HG03095 (cell line): Measurements from ENCODE around the gene PRKAG2.

Experiments used
- ATAC-seq: cut with Tn5 transposase; IDR thresholded peaks from one replicate; pipeline ENCODE4 v1.9.1; 2021; ENCODE audit warnings: moderate library complexity; ENCODE audit not compliant: unreplicated experiment

Gene PRKAG2

DNA sequence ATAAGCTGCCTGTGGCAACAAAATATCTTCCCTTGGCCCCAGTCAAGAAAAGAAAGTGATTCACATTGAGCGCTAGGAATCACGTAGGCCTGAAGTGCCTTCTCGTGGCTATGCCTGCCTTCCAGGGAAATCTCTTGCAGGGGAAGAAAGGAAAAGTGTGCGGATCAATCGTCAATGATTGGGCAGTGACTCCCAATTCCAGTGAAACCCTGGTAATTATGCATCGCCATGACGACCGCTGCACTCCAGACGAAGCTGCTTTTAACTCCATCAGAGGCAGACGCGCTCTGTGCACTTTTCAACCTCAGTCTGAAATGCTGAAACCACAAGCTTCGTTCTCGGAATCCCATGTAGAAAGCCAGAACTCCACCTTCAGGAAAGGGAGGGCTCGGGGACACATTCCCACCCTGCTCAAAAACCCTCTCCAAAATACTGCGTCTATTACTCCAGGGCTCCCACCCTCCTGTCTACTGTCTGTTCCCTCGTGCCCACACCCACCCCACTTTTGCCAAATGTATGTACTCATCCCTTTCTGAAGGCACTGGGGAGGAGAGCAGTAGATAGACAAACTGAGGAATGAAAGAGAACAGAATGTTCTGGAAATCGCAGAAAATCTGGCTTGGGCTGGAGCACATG is 24.2 kb upstream of the PRKAG2 start:
- no peak for ATAC-seq

DNA sequence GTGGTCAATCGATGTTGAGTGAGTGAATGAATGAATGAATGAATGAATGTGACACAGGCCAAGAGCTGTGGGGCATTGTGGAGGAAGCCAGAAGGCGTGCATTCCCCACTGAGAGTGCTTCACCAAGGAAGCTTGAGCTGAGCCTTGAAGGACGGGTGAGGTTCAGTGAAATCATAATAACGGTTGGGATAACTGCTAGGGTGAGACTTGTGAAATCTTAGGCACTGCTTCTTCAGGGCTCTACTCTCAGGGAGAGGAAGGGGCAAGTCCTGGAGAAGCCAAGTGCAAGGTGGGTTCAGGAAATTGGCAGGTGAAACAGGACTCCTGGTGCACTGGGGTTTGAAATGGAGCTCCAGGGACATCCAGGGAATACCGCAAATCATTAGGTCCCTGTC is 23.7 kb upstream of the PRKAG2 start:
- no peak for ATAC-seq

DNA sequence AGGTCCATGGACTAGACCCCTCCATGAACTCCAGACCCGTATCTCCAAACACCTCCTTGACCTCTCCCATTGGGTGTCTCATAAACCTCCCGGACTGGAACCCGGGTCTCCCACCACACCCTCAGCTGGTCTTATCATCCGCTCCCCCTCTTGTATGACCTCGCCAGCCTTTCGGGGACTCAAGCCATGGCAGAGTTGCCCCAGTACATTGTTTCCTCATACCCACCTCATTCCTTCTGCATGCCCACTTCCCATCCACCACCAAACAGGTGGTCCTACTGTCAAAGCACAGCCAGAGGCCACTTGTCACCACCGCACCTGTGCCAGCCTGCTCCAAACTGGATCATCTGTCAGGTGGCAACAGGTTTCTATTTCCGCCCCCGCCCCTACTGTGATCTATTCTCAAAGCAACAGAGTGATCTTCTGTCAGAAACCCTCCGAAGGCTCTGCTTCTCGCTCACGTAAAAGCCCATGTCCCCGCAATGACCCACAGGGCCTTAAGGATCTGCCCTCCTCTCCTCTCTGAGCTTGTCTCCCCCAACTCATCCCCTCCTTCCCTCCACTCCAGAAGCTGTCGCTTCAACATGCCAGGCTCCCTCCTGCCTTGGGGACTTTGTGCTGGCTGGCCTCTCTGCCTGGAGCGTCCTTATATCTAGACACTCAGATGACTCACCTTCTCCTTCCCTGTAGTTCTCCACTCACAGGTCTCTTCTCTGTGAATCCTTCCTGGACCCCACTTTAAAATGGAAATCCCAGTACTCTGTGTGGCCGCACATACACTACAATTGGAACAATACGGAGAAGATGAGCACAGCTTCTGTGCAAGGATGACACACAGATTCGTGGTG is 22.8 kb upstream of the PRKAG2 start:
- no peak for ATAC-seq

DNA sequence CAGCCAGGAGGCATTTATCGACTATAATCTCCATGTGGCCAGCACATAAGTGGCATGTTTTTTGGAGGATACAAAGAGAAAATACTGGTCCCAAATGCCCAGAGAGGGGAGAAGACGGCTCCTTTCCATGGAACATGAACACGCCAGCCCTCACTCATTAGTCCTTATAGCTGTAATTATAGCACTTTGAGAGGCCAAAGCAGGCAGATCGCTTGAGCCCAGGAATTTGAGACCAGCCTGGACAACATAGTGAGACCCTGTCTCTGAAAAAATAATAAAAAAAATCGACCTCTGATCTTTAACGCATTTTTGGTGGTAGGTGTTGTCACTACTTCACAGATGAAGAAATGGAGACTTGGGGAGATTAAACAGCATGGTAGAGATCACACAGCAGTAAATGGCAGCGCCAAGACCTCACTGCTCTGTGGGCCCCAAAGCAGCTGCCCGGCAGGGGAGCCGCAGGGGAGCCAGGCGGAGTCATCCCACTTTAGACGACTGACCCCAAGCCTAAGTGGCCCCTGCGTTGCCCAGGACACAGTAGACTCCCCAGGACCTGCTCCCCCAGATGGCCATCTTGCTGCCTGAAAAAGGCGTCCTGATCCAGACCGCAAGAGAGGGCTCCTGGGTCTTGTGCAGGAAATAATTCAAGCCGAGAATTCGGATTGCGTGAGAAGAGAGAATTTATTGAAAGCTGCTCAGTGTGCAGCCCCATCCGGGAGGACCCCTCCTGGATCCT is 21.2 kb upstream of the PRKAG2 start:
- no peak for ATAC-seq

DNA sequence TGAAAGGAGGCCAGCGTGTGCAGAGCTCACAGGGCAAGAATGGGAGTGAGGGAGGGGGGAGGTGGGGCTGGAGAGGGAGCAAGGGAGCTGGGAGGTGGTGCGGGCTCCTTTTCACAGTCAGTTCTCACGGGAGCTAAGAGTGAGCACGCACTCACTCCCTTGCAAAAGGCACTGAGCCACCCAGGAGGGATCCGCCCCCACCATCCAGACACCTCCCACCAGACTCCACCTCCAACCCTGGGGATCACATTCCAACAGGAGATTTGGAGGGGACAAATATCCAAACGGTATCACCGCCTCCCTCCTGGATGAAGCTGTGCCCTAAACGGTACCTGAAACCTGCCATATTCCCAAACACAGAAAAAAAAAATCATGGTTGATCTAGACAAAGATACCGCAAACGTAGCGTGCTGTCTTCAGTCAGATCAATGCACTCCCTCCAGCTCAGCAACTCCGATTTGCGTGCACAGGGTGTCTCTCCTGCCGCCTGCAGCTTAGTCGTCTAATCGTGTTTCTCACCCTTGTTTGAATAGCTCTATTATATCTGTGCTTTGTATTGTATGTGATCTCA is 20.3 kb upstream of the PRKAG2 start:
- ATAC-seq: no peak

DNA sequence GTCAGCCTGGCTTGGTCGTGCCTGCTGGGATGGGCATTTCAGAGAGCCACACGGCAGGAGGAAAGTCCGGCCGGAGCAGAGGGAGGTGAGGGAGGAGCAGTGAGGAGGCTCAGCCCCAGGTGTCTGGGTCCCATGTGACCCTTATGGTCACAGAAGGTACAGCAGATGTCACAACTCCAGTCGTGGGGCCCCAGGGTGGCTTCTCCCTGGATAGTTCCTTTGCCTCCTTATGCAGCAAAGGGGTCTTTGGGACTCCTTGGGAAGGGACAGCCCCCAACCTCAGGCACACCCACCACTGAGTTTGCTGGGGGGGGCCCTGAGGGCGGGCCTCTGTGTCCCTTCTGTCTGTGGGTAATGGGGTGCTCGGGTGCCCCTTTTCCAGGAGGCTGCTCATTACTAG is 19.6 kb upstream of the PRKAG2 start:
- no peak for ATAC-seq

DNA sequence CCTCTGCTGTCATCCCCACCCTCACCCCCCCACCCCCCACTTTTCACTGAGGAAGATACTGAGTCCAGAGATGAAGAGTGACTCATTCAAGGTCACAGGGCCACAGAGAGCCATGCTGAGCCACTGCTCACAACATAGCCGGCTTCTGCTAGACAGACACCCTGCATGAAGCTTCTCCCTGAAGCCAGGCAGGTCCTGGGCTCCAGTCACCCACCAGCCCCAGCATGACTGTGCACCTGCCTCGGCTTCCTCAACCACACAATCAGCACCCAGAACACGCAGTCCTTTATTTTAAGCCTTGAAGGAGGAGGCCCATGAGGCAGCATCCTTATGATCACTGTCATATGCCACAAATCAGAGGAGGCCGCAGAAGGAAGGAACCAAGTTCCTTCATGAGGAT is 19.2 kb upstream of the PRKAG2 start:
- no peak for ATAC-seq

DNA sequence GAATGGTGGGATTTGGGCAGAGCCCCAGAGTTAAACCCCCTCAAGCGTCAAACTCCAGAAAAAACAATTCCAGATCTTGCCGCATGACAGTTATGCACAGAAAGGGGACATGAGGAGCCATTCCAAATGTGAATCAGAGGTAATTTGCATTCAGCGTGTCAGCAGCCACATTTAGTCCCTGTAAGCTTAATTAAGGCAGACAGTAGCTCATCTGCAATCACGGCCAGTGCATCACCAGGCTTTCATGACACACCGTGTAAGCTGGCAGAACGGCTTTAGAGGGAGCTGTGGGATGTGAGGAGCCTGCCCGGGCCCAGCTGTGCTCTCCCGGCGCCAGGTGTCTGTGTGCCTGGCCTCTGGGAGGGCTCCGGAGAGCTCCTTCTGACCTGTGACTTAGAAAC is 18.7 kb upstream of the PRKAG2 start:
- ATAC-seq: no peak

DNA sequence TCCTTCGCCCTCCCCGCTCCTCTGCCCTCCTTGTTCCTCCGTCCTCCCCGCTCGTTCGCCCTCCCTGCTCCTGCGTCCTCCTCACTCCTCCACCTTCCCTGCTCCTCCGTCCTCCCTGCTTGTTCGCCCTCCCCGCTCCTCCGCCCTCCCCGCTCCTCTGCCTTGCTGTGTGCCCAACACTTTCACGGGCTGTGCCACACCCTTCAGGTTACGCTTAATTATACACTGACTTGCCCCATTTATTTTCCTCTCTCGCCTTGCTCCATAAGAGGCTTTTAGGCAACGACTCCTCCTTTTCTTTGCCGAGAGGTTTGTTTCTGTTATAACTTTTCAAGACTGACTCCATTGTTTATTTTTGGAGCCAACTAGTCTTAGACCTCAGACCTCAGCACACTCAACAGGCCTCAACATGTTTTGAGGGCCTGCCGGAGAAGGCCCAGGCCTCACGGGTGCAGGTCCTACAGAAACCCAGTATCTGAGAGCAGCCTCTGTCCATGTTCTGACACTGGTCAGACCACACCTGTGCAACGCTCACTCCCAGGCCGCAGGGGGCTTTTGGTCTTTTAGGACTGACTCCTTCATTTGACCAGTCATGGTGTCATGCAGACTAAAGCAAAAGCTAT is 18.2 kb upstream of the PRKAG2 start:
- no peak for ATAC-seq

DNA sequence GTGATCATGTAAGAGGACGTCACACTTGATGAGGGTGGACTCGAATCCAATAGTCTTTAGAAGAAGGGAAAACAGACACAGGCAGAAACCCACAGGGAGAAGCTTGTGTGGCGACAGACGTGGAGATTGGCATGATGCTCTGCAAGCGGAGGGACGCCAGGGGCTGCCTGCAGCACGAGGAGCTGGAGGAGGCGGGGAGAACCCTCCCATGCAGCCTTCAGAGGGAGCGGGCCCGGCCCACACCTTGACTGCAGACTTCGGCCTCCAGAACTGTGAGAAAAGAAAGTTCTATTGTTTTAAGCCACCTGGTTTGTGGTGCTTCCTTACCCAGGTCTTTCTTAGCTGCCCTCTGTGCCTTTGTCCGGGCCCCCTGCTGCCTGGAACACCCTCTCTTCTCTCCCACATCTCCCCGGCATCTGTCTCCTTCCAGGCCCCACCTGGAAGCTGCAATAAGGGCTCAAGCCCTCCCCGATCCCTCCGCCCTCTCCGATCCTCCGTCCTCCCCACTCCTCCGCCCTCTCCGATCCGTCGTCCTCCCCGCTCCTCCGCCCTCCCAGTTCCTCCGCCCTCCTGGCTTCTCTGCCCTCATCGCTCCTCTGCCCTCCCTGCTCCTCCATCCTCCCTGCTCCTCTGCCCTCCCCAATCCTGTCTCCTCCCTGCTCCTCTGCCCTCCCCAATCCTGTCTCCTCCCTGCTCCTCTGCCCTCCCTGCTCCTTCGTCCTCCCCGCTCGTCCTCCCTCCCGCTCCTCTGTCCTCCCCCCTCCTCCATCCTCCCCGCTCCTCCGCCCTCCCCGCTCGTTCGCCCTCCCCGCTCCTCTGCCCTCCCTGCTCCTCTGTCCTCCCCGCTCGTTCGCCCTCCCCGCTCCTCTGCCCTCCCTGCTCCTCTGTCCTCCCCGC is 17.4 kb upstream of the PRKAG2 start:
- no peak for ATAC-seq

DNA sequence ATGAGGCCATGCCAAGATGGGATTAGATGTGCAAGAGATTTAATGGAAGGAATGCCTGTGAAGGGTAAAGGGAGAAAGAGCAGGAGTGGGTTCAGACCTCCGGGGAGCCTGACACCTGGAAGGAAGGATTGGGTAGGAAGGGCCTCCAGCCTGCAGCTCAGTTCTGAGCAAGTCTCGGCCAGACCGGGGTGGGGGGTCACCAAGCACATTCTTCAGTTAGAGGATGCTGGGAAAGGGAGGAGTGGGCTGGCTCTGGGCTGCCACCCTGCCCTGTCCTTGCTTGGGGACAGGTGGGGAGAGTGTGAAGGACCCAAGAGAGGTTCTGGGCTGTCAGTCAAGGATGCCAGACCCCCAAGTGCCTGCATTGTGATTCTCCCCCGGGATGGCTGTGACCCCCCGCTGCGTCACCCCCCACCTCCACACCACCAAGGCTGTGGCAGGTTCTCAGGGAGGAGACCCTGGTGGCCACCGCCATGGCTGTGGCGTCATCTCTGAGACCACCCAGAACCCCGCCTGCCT is 16.5 kb upstream of the PRKAG2 start:
- no peak for ATAC-seq

DNA sequence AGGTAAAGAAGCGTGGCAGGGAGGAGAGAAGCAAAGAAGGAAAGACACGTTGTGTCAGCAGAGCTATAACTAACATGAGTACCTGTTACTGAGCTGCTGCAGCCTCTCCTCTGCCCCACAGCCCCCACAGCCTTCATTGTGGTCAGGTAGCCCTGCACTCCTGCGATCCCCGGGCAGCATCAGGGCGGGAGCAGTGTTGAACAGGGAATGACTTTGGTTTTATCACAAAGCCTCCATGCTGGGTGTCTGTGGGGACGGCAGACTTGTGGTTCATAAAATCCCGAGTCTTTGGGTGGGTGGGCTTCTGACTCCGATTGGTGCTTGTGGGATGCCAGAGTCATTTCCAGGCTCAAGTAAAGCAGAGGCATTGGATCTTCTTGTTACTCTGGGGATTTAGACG is 14.8 kb upstream of the PRKAG2 start:
- no peak for ATAC-seq

DNA sequence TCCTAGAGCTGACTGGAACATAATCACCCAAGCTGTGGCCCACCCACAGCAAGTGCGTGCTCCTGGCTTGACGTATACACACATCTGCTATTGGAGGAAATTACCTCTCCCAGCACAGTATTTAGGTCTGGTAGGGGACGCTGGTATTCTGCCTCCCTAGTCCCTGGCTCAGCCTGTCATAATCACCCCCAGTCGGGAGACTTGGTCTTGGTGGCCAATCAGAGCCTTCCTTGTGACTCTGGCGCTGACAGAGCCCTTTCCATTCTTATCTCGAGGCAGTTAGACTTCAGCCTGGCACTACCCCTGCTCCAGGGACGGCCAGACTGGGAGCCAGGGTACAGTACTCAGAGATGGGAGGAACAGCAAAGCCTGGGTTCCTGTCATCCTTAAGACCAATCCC is 14.3 kb upstream of the PRKAG2 start:
- no peak for ATAC-seq

DNA sequence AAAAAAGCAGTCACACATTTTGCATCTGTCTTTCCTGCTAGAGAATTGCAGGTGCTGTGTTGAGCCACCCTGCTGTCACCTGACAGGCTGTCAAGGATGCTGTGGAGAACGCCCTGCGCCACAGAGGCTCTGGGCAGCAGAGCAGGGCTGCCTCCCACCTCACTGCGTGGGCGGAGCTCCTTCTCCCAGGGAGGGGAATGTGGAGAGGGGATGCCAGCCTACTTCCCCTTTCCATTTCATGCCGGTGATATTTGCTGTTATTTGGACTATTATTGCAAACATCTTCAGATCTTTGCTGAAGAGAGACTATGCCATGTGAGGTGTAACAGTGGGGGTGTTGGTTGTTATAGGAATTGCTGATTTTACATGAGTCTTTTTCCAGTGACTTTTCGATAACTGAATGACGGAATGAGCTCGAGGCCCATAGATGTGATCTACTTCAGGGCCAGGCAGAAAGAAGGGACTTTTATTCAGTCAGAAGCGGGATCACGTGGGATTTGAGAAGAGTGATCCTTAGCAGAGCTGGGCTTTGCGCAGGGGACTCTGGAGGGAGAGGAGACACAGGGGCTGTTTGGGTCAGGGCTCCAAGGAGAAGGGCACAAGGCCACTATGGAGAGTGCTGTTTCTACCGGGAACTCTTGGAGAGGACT is 13.6 kb upstream of the PRKAG2 start:
- no peak for ATAC-seq

DNA sequence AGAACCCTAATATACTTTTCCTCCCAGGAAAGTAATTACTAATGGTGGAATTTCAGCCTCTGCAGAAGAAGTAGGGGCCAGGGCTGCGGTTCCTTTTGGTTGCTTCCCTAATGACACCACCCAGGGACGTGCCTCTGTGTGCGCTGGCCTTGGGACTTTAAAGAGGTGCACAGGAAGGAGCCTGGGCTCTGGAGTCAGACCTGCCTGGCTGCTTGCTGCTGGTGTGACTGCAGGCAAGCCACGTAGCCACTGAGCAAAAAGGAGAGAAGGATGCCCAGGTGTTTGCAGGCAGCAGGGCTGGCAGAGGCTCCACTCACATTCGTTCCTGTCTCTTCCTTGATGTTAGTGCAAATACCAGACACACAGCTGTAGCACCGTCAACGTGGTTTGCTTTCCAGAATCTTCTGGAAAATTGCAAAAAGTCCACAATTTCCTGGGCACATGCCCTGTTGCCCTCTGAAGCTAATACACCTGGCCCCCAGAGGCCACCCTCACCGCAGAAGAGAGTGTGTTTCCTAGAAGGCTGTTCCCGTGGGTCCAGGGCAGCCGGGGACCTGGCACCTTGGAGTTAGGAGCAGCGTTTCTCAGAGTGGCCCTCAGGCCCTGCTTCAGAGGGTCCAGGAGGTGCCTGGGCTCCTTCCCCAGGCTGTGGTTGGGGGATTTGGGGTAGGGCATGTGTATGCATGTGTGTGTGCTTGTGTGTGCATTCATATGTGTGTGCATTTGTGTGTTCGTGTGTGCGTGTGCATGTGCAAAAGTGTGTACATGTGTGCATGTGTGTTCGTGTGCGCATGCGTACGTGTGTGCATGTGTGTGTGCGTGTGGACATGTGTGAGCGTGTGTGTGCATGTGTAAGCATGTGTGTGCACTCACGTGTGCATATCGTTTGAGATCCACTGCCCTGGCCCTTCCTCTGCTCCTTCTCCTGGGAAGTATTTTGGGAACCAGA is 12.8 kb upstream of the PRKAG2 start:
- ATAC-seq: no peak

DNA sequence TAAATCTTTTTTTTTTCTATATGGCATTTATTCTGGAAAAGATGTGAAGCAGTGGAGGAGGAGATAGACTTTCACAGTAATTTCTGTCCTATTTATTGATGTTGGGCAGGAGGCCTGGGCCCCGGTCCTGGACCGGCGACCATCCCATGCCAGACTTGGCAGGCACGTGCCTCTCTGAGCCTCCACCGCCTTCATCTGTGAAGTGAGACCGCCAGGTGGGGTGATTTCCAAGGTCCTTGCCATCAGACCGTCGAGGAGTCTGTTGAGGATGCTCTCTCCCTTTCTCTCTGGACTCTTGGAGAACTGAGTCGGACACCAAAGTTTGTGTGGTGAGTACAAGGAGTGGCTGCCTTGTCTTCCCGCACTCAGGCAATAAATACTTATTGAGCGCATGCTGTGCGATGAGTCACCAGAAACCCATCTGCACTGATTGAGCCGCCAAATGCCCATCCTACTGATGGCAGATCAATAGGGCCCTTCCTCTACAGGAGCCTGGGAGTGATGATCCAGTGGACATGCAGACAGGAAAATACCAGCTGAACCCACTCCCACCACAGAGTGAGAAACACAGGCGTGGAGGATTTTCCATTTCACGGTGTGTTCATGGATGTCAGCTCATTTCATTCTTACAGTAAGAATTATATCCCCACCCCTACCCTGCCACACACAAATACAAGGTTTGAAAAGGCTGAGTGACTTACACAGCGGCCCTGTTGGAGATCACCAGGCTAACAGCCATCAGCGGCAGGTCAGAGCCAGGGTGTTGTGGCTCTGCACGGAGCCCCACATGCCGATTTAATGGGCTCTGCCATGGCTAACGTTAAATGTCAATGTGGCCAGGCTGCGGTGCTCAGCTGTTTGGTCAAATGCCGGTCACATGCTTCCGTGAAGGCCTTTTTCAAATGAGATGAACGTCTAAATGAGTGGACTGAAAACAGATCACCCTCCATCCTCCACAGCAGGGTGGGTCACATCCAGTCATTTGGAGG is 11.5 kb upstream of the PRKAG2 start:
- ATAC-seq: no peak

DNA sequence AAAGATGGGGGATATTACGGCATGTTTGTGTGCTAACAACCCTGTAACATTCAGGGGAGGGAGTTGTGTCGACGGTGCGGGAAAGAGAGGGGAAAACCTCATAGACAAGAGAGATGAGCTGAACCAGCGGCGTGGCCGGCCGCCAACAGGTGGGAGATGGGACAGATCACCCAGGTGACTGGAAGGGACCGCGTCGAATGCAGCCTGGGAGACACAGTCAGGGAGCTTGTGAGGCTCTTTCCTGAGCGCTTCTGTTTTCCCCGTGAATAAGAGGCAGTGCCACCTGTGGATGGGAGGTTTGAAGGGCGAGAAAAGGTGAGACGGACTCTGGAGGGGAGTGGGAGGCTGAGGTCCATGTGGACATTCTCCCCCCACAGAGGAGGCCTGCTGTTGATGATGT is 9.9 kb upstream of the PRKAG2 start:
- ATAC-seq: no peak
